NCI-H146 treated with DMSO at 0.1 percent for 48 hours (cell line): ENCODE data around the gene RABIF.
"Not testable (repeated sequence)": the region's sequence is repeated elsewhere in the genome, so short reads cannot be mapped to it uniquely, and the experiment has no call there.

Experiments used
- DNase-seq: peaks from one replicate; lab custom pipeline; 2025; ENCODE audit not compliant: unreplicated experiment; lab: John Stamatoyannopoulos, UW

Gene RABIF

DNA sequence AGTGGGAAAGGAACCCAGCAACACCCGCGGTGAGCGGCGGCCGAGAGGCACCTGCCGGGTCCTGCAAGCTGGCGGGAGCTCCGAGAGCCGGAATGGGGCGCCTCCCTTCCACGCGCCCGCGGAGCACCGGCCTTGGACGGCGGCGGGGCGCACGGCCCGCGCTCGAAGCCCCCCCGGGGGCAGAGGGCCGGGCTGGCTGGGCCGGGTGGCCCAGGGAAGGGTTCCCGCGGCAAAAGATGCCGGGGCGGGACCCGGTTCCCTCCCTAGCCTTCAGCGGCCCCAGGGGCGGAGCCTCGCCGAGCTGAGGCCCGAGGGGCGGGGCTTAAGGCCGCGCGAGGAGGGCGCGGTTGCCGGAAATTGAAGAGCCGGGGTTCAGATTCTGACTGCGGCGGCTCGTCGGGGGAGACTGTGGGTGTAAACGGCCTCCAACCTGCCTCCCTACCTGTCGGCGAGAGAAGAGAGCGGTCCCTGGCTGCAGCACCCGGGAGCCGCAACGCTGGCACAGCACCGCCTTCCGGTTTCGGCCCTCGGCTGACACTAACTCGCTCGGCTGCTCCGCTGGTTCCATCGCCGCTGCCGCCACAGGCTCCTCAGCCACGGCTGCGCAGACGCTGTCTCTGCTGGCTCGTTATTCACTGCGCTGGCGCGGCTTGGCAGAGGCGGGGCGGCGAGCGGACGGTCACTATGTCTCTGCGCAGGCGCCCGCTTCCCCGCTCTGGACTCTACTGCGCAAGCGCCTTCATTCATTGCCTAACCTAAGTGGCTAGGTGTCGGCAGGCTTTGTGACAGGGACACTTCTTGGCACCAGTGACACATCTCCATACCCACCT, at the start of gene RABIF:
Gene RABIF (minus strand): TSS at position 619 of the 830 bp plus-strand sequence. CDS start 51 bp downstream, at position 568.
- DNase-seq: peak; percentile 94

DNA sequence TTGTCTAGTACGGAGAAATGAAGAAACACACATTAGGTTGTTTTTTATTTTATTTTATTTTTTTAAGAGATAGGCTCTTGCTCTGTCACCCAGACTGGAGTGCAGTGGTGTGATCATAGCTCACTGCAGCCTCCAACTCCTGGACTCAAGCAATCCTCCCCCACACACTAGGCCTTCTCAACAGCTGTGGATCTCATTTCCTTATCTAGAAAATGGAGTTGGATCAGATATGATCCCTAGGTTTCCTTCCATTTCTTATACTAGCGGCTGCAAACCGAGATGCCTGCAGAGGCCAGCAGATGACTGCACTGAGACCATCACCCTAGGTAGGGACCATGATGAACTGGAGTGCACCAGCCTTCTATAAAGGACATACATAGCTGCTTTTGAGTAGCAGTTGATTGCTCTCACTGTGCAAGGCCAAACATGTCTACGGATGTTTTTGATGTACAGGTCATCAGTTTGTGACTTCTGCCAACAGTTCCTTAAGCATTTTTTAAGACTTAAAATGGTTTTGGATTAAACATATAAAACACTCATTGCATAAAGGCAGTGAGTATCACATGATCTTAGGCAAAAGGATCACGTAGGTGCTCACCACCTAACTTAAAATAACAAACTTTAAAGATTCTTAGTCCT, 49.5 kb upstream of the RABIF start:
- DNase-seq: no peak

DNA sequence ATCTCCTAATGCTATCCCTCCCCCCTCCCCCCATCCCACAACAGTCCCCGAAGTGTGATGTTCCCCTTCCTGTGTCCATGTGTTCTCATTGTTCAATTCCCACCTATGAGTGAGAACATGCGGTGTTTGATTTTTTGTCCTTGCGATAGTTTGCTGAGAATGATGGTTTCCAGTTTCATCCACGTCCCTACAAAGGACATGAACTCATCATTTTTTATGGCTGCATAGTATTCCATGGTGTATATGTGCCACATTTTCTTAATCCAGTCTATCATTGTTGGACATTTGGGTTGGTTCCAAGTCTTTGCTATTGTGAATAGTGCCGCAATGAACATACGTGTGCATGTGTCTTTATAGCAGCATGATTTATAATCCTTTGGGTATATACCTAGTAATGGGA, 47.5 kb upstream of the RABIF start:
- not testable (repeated sequence) for DNase-seq

DNA sequence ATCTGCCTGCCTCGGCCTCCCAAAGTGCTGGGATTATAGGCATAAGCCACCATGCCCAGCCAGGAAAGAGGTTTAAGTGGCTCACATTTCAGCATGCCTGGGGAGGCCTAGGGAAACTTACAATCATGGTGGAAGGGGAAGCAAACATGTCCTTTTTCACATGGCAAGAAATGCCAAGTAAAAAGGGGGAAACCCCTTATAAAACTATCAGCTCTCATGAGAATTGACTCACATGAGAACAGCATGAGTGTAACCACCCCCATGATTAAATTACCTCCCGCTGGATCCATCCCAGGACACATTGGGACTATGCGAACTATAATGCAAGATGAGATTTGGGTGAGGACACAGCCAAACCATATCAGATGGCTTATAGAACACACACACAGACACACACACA, 46.9 kb upstream of the RABIF start:
- no peak for DNase-seq

DNA sequence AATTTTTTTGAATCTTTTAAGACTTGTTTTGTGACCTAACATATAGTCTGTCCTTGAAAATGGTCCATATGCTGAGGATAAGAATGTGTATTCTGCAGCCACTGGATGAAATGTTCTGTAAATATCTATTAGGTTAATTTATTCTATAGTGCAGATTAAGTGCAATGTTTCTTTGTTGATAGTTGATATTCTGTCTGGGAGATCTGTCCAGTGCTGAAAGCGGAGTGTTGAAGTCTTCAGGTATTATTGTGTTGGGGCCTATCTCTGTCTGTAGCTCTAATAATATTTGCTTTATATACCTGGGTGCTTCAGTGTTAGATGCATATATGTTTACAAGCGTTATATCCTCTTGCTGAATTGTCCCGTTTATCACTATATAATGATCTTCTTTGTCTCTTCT, 45.8 kb upstream of the RABIF start:
- no peak for DNase-seq

DNA sequence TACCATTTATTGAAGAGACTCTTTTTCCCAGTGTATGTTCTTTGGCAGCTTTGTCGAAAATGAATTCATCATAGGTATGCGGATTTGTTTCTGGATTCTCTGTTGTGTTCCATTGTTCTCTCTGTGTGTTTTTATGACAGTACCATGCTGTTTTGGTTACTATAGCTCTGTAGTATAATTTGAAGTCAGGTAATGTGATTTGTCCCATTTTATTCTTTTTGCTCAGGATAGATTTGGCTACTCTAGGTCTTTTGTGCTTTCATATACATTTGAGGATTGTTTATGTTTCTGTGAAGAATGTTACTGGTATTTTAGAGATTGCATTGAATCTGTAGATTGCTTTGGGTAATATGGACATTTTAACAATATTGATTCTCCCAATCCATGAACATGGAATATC, 43.5 kb upstream of the RABIF start:
- DNase-seq: no peak

DNA sequence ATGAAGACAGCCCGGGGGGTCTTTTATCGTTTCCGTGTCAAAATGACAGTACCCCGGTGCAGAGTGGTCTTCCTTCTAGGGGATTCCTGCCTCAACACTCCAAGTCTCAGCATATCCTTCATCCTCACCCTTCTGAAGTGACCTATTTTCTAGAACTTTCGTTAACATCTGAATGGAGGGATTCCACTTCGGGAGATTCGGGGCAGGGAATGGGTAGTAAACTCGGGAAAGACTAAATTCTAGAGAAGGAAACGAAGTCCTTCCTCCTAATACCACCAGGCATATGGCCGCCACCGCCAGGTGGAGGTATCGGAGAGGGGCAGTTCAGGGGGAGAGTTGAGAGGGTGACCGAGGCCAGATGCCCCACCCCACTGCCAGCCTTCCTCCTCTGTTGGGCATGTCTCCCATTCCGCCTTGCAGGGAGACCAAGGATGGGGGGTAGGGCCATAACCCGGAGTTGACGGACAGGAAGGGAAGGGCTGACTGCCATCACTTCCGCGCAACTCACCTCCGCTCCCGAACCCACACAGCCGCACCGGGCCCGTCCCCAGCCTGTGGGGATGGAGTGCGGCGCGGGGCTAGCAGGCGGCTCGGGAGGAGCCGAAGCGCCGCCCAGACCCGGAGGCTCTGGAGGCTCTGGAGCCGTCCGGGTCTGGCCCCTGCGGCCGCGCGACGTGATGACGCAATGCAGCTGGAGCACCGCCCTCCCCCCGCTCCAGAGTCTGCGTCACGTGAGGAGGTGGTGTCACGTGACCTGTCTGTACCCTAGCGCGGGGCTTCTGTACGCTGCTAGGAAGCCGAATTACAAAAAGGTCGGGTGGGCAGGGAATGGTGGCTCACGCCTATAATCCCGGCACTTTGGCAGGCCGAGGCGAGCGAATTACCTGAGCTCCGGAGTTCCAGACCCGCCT, 37.9 kb upstream of the RABIF start, which contains the start of gene KLHL12:
Gene KLHL12 (minus strand): TSS at position 654 of the 911 bp plus-strand sequence. CDS start 2,072 bp downstream, outside the sequence.
- peak; percentile 95 for DNase-seq

DNA sequence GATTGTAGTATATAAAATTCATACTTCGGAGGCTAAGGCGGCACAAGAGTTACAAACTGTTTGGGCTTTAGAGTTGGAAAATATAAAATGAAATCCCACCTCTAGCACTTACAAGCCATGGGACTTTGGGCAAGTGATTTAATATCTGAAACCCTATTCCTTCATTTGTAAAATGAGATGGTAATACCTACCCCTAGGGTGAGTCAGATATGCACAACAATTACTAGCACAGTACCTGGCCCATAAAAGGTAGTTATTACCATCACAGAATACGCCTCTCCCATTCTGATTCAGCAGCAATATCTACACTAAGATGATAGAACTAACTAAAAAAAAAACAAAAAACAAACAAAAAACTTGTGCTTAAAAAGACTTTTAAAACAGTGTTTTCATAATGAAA, 34.6 kb upstream of the RABIF start:
- DNase-seq: no peak

DNA sequence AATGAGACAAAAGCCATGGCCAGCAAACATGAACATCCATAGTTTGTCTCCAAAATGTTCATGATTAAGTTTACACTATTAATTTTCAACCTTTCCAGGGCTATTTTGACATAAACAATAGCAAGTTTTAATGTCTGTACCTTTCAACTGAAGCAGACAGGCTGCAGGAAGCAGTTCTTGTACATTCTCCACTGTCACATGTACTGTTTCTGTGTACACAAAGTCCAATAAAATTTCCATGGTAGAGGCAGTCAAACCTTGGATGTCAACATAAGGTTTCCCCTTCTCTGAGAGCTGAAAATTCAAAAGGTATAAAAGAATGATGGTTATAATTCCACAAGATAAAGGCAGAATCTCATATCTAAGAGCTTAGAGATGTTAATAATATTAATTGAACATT, 30.7 kb upstream of the RABIF start:
- DNase-seq: no peak

DNA sequence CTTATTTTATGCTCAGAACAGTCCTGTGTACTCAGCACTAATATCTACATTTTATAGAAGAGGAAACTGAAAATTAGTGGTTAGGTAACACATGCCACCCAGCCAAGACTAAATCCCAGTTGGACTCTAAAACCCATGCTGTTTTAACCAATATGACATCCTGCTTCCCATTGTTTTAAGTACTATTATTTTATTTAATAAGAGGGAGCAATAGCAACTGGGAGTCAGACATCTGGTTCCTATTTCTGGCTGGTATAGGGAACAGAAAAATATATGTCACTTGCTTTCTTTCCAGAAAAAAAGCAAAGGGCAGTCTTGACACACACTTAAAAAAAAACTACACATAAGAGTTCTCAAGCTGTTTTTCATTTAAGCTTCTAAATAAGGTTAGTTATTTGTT, 26.2 kb upstream of the RABIF start:
- peak; percentile 36 for DNase-seq

DNA sequence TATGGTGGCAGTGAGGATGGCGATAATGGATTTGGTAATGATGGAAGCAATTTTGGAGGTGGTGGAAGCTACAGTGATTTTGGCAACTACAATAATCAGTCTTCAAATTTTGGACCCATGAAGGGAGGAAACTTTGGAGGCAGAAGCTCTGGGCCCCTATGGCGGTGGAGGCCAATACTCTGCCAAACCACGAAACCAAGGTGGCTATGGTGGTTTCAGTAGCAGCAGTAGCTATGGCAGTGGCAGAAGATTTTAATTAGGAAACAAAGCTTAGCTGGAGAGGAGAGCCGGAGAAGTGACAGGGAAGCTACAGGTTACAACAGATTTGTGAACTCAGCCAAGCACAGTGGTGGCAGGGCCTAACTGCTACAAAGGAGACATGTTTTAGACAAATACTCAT, 23.5 kb upstream of the RABIF start:
- DNase-seq: not testable (repeated sequence)

DNA sequence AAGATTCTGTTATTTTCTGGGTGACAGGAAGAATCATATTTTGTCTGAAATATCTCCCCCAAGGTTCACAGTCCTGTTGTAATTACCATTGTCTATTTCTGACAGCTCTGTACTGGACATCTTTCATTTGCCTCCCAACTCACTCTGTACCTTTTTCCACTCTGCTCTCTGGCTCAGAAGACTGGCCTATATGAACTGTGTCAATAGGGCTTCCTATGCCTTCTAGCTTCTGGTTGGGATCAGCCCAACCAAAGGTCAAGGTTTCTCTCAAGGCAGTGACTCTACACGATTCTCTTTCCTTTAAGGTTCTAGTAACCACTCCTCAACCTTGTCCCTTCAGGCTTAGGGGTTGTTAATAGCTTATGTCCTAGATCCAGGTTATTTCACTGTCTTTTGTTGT, 20.5 kb upstream of the RABIF start:
- DNase-seq: no peak

DNA sequence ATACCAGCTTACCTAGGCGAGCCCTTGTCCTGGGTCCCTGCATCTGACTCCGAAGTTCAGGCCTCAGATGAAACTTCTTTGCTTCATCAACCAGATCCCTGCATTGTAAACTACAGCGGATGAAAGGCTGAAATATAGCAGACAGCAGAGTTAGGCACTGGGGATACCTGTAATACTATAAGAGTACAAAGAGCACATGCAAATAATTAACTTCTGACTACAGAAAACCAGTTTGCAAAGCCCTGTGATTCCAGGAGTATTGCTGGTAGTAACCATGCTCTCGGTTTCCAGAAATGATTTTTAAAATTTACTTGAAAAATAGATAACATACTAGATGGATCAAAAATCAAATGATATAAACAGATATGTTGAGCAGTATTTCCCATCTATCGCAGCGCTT, 20.0 kb upstream of the RABIF start:
- no peak for DNase-seq

DNA sequence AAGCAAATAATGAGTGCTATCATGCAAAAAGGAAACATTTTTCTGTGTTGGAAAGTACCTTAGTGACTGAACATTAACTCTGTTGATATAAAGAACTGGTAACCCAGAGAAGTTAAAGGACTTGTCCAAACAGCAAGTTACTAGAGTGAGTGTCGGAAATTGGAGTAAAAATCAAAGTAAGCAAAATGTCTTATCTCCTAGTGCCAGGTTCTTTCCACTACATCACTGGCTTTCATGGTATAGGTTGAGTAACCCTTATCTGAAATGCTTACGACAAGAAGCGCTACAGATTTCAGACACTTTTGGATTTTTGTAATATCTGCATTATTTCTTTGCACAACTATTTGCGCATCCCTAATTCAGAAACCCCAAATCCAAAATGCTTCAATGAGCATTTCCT, 16.4 kb upstream of the RABIF start:
- no peak for DNase-seq

DNA sequence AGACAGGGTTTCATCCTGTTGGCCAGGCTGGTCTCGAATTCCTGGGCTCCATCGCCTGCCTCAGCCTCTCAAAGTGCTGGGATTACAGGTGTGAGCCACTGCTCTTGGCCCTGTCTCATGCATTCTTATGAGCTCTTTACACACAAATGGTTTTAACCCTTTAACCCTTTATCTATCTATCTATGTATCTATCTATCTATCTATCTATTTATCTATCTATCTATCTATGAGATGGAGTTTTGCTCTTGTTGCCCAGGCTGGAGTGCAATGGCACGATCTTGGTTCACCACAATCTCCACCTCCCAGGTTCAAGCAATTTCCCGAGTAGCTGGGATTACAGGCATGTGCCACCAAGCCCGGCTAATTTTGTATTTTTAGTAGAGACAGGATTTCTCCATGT, 14.9 kb upstream of the RABIF start:
- not testable (repeated sequence) for DNase-seq

DNA sequence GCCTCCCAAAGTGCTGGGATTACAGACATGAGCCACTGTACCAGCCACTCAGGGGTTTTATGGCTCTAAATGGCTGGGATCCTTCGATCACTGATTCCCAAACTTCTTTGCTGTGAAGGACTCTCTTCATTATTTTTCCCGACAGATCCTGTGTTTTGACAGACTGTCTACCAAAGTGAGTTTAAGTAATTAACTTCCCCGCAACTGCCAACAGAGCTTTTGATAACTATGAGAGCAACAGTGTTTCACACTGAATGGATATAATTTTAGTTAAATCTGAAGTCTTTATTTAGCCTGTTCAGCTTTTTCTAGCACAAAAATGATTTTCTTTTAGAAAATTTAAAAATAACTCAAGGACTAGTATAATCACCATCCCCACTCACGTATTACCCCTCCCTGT, 12.6 kb upstream of the RABIF start:
- DNase-seq: no peak

DNA sequence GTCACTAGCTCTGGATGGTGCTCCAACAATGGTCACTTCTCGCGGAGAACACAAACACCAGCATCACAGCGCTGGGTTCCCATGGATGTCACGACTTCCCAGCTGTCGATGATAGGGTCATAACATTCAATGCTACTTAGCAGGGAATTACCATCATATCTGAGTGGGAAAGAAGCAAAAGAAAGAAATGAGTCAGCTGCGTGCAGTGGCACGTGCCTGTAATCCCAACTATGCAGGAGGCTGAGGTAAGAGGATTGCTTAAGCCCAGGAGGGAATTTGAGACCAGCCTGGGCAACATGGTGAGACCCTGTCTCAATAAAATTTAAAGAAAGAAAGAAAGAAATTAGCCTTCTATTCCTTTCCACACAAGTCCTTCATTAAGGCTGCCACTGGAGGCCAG, 3.6 kb upstream of the RABIF start:
- DNase-seq: no peak

DNA sequence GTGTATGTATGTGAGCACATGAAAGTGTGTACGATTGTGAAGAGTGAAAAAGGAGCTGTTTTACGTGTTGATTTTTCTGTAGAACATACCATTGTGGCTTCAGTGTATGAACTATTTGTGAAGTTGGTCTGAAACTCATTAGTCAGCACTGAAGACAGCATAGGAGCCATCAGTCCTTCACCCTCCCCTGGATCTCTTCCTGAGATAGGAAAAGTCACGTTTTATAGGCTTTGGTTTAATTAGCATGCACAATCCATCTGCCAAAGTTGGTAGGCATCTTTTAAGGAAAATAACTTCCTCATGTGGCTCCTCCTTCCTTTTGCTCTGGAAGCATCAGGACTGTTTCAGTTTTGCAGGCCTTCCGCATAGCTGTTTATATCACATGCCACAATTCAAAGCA, 1.4 kb upstream of the RABIF start:
- DNase-seq: no peak

DNA sequence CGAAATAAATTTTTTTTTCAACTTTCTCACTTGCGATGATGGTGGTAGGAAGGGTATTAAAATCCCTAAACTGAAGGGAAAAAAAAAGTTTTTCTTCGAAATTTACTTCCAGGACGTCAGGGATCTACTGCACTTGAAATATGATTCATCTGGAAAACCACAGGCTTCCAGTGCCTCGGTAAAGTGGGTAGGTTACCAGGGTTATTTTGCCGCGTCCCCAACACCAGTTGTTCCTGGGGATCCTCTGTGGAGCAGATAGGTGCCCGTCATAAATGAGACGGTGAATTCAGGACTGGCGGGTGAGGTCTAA, 773 bp downstream of the RABIF start:
- DNase-seq: no peak

DNA sequence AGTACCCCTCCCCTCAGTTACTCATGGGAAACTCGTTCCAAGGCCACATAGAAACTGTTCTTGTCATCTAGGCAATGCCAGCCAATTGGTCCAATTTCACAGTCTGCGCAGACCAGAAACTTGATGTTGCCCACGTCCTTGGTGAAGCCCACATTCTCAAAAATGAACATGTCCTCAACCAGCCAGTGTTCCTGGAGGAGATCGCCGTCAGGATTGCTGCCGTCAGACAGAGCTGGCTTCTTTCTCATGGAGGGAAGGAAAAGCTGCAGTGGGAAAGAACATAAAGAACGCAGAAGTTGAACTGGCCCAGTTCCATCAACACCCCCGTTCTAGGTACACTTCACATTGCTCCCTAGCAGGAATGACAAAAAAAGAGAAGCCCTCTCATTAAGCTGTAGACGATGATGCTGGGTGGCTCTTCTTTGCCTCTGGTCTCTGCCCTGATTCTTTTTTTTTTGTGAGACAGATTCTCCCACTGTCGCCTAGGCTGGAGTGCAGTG, 7.9 kb downstream of the RABIF start:
- DNase-seq: no peak

DNA sequence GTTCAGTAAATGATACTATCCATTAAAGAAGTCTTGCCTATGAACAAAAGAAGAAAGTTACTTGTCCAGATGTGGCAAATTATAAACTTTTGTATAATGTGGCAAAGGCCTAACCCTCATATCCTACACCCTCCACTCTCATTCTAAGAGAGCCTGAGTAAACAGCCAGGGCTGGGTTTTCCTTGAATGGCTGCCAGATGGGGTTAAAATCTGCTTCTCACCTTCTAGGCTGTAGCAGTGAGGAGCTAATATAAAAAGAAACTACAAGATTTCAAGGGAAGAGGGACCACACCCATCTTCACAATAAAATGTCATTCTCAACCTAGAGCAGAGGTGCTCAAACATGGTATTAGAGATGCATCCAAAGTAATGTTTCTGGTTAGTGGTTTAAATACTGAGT, 8.9 kb downstream of the RABIF start:
- no peak for DNase-seq
